Measurements from ENCODE around the gene ATG2A. TPM values are rescaled to one million over a fixed set of nuclear protein-coding genes. Genes with fewer than 3 reads are reported as not detected.

Gene ATG2A
- total and polyA plus RNA-seq, 9 of the 15 experiments (the other 6 are each of a cell fraction or from before 2014, with no cell fraction given) = 0.25 to 45.9 (median 5.2) TPM

- TF ChIP-seq NFYB (IDR thresholded peaks at IDR 0.05; ENCODE audit: extremely low read depth, insufficient read length) (no peak), CBFA2T3 (IDR thresholded peaks at IDR 0.05) (peak; percentile 67), NCOR1 (IDR thresholded peaks at IDR 0.05) (peak; percentile 47; the same call in 1 of the 2 replicates), TAL1 (IDR thresholded peaks at IDR 0.05) (peak; percentile 77), TEAD4 (IDR thresholded peaks at IDR 0.05; ENCODE audit: low read length) (peak; percentile 68; the same call in 1 of the 2 replicates), TEAD4 (CRISPR knock-in tag; IDR thresholded peaks at IDR 0.05; ENCODE audit: borderline replicate concordance) (no peak)
Measured at GRCh38 chr11:64960719-64961118, 43.7 kb upstream of the ATG2A start (continued).

GRCh38 chr11:64959498-64959897 lies 42.5 kb upstream of the ATG2A start:
- Histone ChIP-seq H3K27ac (ENCODE audit: extremely low read depth, low read depth, low read length) (no peak overlapping the region), H3K9me1 (ENCODE audit: control insufficient read depth, insufficient read depth, low read length) (no peaks in the 10 kb centered on the region), H3K27me3 (ENCODE audit: control insufficient read depth in 2 of 2, insufficient read depth in 2 of 2, low read length in 2 of 2) (no peaks in the 10 kb centered on the region; a peak in 1 of 5 replicates), H3K9me3 (replicated peaks; ENCODE audit: control insufficient read depth, insufficient read depth, low read depth, low read length) (no peaks in the 10 kb centered on the region), H3K4me2 (ENCODE audit: insufficient read depth, low read length) (no peak overlapping the region), H3K9ac (ENCODE audit: insufficient read depth in 1 of 2, low read depth in 2 of 2, low read length in 2 of 2) (no peak overlapping the region), H4K20me1 (replicated peaks; ENCODE audit: control insufficient read depth, insufficient read depth, low read length) (no peaks in the 10 kb centered on the region), H2AFZ (ENCODE audit: low read depth, low read length) (no peak overlapping the region), H3K36me3 (ENCODE audit: control insufficient read depth, insufficient read depth, low read length) (no peaks in the 10 kb centered on the region), H3K4me1 (replicated peaks in 1 of 2; ENCODE audit: control insufficient read depth in 2 of 2, insufficient read depth in 2 of 2, low read length in 2 of 2) (peaks cover 4 to 11% of the 10 kb centered on the region in 2 experiments; a peak in 3 of 5 replicates), H3K79me2 (ENCODE audit: control insufficient read depth, insufficient read depth, low read length) (no peaks in the 10 kb centered on the region), H3K4me3 (no peak overlapping the region)
- TF ChIP-seq TBP (optimal IDR thresholded peaks at IDR 0.05; ENCODE audit: low read depth, low read length) (peak; percentile 26), ATF3 (IDR thresholded peaks at IDR 0.05) (peak; percentile 35; the same call in 1 of the 2 replicates), ATF3 (CRISPR knock-in tag; conservative IDR thresholded peaks at IDR 0.05) (no peak), MAFK (IDR thresholded peaks at IDR 0.05; ENCODE audit: low read length) (no peak), ZC3H8 (IDR thresholded peaks at IDR 0.05) (no peak), KDM1A (IDR thresholded peaks at IDR 0.05) (no peak)
- in situ Hi-C loops (cut with MboI) (no loop called here), intact Hi-C loops (cut with micrococcal nuclease) (no loop called here)
- no peak for FAIRE-seq
- ChIA-PET POLR2A (no interaction called here), CTCF (ENCODE audit: low intra/inter-chr PET ratio) (no interaction called here)
- WGBS (ENCODE audit: insufficient coverage, low coverage, missing lambda C conversion rate) = 8% methylated on average over 3 of the region's 3 CpGs
- no peak for ATAC-seq
- BruUV-seq (replicated peaks) = no TSS peak
- no peak for DNase-seq (ENCODE audit: extremely low read depth in 1 of 4, low spot score in 3 of 4)

All from K562 (cell line).